ENCODE results near the gene ACBD5. TPM values are rescaled to one million over a fixed set of nuclear protein-coding genes. Genes with fewer than 3 reads are reported as not detected.

Gene ACBD5
- total and polyA plus RNA-seq, 9 donors: 7.2 to 15.4 (median 12.9) TPM

GRCh38 chr10:27192284-27192683 lies 48.3 kb downstream of the ACBD5 start:
- no peak overlapping the region for H3K4me3 ChIP-seq
- H3K9me3 ChIP-seq: no peaks in the 10 kb centered on the region
- no peak for DNase-seq
- H3K4me1 ChIP-seq (ENCODE audit: insufficient read depth): no peaks in the 10 kb centered on the region
- H3K36me3 ChIP-seq: no peaks in the 10 kb centered on the region
- no peak overlapping the region for H3K27ac ChIP-seq
- intact Hi-C loops (cut with DNase I): no loop called here
- WGBS, 3 donors: 63 to 72% (median 66%) methylated on average over 3 of the region's 3 CpGs
- TF ChIP-seq EP300 (IDR thresholded peaks at IDR 0.05) (no peak), POLR2A (IDR thresholded peaks at IDR 0.05) (no peak), CTCF (IDR thresholded peaks at IDR 0.05) (no peak)
- no peaks in the 10 kb centered on the region for H3K27me3 ChIP-seq

GRCh38 chr10:27190508-27190907 lies 50.1 kb downstream of the ACBD5 start:
- Histone ChIP-seq H3K27ac (no peak overlapping the region), H3K36me3 (no peaks in the 10 kb centered on the region), H3K4me1 (ENCODE audit: insufficient read depth) (no peaks in the 10 kb centered on the region), H3K4me3 (no peak overlapping the region), H3K27me3 (no peaks in the 10 kb centered on the region), H3K9me3 (no peaks in the 10 kb centered on the region)
- TF ChIP-seq EP300 (IDR thresholded peaks at IDR 0.05) (no peak), POLR2A (IDR thresholded peaks at IDR 0.05) (no peak), CTCF (IDR thresholded peaks at IDR 0.05) (no peak)
- intact Hi-C loops (cut with DNase I): no loop called here
- no peak for DNase-seq
- 24 to 59% (median 35%) methylated on average over 2 of the region's 2 CpGs for WGBS, 3 donors

GRCh38 chr10:27188897-27189296 lies 51.7 kb downstream of the ACBD5 start:
- no peak for TF ChIP-seq EP300 (IDR thresholded peaks at IDR 0.05)
- TF ChIP-seq CTCF (IDR thresholded peaks at IDR 0.05): no peak
- intact Hi-C loops (cut with DNase I): no loop called here
- H3K4me1 ChIP-seq (ENCODE audit: insufficient read depth): no peaks in the 10 kb centered on the region
- no peaks in the 10 kb centered on the region for H3K9me3 ChIP-seq
- no peaks in the 10 kb centered on the region for H3K27me3 ChIP-seq
- H3K4me3 ChIP-seq: no peak overlapping the region
- H3K36me3 ChIP-seq: no peaks in the 10 kb centered on the region
- 93 to 94% (median 94%) methylated on average over 4 of the region's 4 CpGs for WGBS, 3 donors
- no peak overlapping the region for H3K27ac ChIP-seq
- DNase-seq: no peak

- Histone ChIP-seq H3K27ac (no peak overlapping the region), H3K9me3 (no peaks in the 10 kb centered on the region), H3K36me3 (no peaks in the 10 kb centered on the region), H3K27me3 (no peaks in the 10 kb centered on the region), H3K4me3 (no peak overlapping the region), H3K4me1 (ENCODE audit: insufficient read depth) (no peaks in the 10 kb centered on the region)
- WGBS, 3 donors: 91 to 95% (median 93%) methylated on average over 1 of the region's 1 CpG
- DNase-seq: no peak
- intact Hi-C loops (cut with DNase I): no loop called here
- TF ChIP-seq EP300 (IDR thresholded peaks at IDR 0.05) (no peak), CTCF (IDR thresholded peaks at IDR 0.05) (no peak), POLR2A (IDR thresholded peaks at IDR 0.05) (no peak)
Observed at GRCh38 chr10:27188259-27188658, 52.3 kb downstream of the ACBD5 start.

- H3K27ac ChIP-seq: no peak overlapping the region
- no peak overlapping the region for H3K4me3 ChIP-seq
- no peaks in the 10 kb centered on the region for H3K4me1 ChIP-seq (ENCODE audit: insufficient read depth)
- 78 to 94% (median 93%) methylated on average over 4 of the region's 4 CpGs for WGBS, 3 donors
- no peak for DNase-seq
- no peaks in the 10 kb centered on the region for H3K9me3 ChIP-seq
- H3K36me3 ChIP-seq: no peaks in the 10 kb centered on the region
- H3K27me3 ChIP-seq: no peaks in the 10 kb centered on the region
- intact Hi-C loops (cut with DNase I): no loop called here
- no peak for TF ChIP-seq CTCF (IDR thresholded peaks at IDR 0.05)
- TF ChIP-seq POLR2A (IDR thresholded peaks at IDR 0.05): no peak
- TF ChIP-seq EP300 (IDR thresholded peaks at IDR 0.05): no peak
Observed at GRCh38 chr10:27169849-27170248, 70.7 kb downstream of the ACBD5 start.

Data from ovary (tissue), 9 donors.